NCI-H1930 (cell line): ENCODE measurements around the gene LYPD1.
"Not testable (repeated sequence)": the region's sequence is repeated elsewhere in the genome, so short reads cannot be mapped to it uniquely, and the experiment has no call there.

ENCODE experiments used
- DNase-seq, 2 experiments: peaks; one replicate each; lab custom pipeline; 2025; lab: John Stamatoyannopoulos, UW

Gene LYPD1, protein sequence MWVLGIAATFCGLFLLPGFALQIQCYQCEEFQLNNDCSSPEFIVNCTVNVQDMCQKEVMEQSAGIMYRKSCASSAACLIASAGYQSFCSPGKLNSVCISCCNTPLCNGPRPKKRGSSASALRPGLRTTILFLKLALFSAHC

DNA sequence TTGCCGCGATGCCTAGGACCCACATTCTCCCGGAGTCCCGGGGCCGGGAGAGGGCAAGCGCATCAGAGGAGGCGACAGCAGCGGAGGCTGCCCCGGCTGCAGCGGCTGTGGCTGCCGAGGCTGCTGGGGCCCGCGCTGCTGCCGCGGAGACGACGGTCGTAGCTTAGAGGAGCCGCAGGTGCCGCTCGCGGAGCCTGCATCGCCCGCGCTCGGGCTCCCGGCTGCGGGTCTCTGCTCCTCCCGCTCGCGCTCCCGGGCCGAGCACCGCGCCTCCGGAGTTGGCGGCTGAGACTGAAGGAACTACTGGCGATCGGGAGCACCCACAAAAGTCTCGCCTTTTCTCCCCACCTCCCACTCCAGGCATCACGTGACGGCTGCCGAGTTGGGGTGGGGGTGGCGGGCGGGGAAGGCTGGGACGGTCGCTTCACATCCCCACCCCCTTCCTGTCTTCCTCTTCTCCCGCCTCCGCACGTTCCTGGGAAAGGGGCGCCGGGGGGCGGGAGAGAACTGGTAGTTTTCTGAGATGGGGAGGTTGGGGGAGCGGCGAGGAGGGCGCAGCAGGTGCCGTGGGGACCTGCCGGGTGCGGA lies at the start of gene LYPD1:
Gene LYPD1 (minus strand): TSS at position 298 of the 588 bp plus-strand sequence. CDS start 273 bp downstream, at position 25.
- peak in 1 of 2 experiments; percentile 16 for DNase-seq

DNA sequence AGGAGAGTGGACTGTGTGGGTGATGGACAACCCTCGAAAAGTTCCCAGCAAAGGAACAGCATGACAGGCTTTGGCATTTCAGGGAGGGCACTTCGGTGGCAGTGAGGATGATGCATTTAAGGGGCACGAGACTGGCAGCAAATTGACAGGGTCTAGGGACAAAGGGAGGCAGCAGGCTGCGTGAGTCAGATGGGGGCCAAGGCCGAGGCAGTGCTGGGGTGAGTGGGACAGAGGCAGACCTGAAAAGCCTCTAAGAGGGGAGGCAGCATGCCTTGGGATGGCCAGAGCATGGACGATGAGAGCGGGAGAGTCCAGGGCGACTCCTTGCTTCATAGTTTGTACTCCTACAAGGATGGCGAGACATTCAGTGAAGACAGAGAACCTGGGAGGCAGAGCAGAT lies 49.5 kb upstream of the LYPD1 start:
- DNase-seq: no peak

DNA sequence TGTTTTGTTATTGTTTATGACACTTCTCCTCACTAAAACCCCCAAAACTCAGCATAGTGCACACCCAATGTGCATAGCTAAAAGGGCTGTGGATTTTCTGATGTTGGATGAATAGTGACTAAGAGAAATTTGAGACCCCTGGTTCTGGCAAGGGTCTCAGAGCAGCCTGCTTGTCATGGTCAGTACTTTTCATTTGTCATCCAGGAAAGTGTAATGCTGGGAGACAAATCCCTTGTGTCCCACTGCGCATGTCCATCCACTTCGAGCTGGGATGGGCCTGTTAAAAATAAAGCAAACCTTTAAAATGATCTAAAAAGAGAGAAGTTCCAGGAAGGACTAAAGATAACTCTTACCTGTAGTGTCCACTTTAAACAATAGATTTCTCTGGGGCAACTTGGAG lies 46.9 kb upstream of the LYPD1 start:
- DNase-seq: no peak

DNA sequence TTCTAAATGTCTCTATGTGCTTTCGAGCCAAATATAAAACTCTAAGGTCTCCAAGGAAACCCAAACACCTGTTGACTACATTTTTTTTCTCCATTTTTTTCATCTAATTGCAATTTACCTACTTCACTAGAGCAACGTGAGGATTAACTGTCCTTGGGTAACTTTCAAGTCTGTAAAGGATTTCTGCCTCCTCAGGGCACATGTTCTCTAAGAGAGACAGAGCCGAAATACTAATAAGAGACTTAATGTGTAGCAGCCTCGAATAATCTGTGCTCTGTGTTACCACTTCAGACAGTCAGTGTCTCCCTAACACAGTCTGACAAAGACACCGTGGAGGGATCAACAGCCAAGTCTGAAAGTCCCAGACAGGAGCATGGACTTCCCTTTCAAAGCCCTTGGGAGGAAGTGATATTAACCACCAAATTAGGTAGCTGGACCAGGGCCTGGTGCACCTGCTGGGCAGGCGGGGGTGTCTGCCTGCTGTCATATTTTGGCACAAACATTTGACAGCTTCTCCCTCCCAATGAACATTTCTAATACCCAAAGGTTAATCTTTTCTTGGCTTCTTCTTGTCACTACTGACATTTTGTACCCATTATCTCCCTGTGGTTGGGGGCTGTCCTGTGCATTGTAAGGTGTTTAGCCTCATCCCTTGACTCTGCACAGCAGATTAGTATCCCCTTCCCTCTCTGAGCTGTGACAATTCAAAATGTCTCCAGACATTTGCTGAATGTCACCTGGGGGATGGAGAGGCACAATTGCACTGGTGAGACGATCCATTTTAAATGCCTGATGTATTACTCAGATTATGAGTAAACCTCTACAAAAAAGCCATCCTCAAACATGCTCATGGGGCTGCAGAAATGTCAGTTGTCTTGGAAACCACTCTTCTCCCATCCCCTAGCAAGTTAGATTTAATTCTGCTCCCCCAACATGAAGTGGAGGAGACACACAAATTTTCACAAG lies 45.7 kb upstream of the LYPD1 start:
- no peak for DNase-seq

DNA sequence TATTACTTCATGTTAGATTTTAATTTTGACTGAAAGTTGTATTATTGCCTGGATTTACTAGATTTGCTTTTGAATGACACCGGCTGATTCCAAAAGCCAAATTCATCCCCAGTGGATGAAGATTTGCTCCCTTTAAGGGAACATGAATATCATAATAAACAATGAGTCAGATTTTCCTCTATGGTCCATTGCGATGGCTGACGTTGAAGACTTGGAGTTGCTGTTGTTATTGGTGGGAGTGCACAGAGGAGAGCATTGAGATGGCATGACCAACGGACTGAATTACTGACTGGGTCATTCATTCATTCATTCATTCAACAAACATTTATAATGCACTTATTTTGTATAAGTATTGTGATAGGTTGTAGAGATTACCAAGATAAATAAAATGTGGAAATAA lies 33.4 kb upstream of the LYPD1 start:
- DNase-seq: no peak

DNA sequence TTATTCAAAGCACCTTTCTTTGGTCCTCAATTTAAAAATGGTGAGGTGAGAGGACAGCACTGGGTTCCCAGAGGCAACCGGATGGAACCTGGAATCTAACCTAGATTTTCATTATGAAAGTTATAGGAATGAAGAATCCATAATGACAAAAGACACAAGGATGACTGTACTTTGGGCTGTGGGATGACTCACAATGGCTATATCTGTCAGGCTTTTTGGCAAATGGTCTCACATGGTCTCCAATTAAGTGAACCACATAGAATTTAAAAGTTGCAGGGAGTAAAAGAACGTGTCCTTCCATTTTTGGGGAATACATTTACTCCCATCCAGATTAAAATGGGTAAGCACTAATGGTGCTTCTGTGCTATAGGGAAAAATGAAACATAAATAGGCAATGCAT lies 31.8 kb upstream of the LYPD1 start:
- DNase-seq: no peak

DNA sequence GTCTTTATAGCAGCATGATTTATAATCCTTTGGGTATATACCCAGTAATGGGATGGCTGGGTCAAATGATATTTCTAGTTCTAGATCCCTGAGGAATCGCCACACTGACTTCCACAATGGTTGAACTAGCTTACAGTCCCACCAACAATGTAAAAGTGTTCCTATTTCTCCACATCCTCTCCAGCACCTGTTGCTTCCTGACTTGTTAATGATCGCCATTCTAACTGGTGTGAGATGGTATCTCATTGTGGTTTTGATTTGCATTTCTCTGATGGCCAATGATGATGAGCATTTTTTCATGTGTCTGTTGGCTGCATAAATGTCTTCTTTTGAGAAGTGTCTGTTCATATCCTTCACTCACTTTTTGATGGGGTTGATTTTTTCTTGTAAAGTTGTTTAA lies 29.8 kb upstream of the LYPD1 start:
- DNase-seq: not testable (repeated sequence)

DNA sequence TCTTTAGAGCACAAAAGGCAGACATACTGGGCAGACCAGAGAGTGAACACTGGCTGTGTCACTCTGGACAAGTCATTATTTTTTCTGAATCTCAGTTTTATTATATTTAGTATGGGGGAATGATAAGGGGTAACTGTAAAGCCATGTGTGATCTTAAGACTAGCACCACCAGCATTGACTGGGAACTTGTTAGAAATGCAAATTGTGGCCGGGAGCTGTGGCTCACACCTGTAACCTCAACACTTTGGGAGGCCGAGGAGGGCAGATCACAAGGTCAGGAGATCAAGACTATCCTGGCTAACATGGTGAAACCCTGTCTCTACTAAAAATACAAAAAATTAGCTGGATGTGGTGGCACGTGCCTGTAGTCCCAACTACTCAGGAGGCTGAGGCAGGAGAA lies 28.3 kb upstream of the LYPD1 start:
- not testable (repeated sequence) for DNase-seq

DNA sequence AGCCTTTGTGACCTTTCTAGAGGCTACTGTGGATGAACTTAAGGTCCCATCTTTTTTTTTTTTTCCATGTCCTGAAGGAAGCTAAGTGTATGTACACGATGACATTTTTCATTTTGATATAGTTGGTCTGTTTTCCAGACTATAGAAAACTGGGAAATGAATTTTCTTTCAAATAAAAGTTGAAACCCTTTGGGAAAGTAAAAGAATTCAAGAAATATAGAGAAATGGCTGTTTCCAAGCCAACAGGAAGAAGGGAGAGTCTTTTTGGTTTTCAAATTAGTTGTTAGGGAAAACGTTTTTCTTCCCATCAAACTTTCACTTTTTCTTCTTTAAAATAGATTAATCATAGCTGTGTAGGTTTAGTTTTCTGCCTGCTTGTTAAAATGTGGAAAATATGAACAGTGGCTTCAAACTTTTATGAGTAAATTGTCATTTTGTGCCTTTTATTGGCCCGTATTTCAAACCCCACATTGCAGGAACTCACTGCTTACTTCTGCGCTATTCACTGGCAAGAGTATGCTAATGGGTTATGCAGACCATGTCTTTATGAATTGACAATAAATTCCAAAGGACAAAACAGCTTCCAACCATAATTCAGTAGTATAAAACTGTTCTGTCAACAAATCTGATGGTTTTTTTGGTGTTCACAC lies 27.7 kb upstream of the LYPD1 start:
- no peak for DNase-seq

DNA sequence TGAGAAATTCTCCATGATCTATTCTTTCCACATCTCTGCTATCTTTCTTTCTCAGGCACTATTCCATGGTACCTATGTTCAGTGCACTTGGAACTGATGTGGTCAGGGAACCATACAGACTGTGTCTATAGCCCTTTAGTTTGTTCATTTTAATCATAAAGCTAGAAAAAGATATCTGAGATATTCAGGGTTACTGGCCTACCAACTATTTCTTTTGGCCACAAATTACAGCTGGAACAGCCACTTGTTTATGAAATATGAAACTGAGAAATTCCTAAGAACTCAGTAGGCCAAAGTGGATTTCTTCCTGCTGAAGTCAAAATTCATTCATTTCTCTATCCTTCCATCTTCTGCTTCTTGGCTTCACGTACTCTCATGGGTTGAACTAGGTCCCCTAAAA lies 22.8 kb upstream of the LYPD1 start:
- no peak for DNase-seq

DNA sequence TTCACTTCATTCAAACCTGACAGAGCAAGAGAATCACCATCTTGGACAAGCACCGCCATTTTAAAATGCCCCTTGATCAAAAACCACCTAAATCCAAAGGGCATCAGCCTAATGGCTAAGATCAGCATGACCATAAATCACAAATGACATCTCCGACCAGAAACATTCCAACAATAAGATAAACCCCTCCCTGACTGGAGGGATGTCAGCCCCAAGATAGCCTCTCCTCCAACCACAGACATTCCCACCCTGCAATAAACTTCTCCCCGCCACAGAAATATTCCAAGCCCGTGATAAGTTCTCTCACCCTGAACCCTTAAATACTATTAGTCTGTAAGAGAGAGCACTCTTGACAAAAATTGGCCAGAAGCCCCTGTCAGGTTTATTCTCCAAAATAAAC lies 21.6 kb upstream of the LYPD1 start:
- DNase-seq: no peak

DNA sequence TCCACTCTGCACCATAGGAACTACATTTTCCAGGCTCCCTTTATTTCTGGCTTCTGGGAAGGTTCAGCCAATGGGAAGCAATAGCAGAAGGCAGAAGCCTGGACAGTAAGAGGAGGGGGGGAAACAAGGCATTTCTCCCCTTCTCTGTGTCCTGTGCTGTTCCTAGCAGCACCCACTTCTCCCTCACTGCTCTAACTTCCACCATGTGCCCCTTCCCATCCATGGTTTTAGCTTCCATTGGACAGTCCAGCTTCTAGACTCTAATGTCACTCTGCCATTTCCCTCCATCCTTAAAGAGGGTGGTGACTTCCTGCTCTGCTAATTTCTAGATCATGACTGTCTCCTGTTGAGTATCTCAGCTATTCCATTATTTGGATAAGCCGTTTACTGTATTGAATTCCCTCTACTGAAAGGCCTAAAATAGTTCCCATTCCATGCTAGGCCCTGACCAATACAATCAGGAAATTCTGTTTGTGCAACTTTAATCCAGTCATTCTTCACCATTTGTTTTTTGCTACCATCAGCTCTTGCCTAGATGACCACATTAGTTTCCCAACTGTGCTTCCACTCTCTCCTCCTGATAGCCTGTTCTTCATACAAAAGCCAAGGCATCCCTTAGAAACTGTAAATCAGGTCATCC lies 20.8 kb upstream of the LYPD1 start:
- no peak for DNase-seq

DNA sequence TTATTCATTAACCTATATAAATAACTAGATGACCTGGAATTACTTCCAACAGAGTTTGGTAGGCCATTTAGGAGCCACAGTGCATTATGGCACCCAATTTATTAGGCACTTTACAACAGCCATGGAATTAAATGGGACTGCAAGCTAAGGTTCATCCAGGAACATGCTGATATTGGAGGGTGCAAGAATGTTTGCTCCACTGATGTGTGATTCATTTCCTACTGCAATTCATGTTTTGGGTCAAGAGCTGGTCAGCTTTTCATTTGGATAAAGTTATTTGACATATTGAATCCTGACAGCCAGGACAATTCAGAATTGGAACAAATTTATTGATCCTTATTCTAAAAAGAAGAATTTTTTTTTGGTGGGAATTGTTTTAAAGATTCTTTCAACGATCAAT lies 11.8 kb upstream of the LYPD1 start:
- no peak for DNase-seq

DNA sequence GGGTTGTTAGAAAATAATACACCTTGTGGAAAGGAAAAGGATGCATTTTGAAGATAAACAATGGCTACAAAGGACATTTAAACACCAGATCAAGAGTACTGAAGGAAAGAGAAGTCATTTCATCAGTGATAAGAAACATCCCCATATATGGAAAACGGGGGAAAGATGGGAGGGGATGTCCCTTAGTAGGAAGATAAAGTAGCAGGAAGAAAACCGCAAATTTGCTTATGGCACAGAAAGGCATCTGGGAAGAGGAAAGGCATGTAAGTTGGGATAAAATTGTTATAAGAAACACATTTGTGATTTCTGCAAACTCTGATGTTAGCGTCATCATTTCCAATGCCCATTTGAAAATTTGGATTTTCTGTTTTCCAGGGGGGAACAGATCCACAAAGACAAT lies 10.5 kb upstream of the LYPD1 start:
- DNase-seq: no peak

DNA sequence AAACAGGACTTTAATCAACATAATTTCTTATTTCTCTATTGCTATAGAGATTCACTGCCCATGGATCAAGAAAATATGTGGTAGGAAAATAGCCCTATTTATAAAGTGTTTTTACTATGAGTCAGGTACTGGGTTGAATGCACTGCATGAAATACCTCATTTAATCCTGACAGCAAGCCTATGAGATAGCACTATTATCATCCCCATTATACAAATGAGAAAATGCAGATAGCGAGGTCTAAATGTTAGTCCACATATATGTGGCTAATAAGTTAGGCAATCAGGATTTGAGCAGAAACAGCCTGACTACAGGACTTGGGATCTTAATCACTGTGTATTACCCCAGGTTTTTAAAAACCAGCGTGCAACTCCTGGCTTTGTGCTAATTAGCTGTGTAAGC lies 8.5 kb upstream of the LYPD1 start:
- no peak for DNase-seq

DNA sequence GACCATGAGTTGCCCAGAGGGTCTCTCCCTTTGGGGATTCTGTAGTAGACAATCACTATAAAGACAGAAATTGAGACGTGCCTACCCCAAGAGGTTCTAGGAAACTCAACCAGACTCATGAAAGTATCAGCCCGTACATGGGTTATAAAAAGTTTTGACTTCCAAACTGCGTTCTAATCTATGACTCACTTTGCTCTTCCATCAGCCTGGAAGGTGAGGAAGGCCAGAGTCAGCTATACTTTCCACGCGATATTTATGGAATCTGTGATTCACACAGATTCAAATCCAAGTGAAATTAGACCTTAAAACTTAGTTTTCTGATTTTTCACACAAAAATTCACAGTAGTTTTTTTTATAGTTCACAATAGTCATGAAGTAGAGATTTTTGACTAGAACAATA lies 7.7 kb upstream of the LYPD1 start:
- no peak for DNase-seq

DNA sequence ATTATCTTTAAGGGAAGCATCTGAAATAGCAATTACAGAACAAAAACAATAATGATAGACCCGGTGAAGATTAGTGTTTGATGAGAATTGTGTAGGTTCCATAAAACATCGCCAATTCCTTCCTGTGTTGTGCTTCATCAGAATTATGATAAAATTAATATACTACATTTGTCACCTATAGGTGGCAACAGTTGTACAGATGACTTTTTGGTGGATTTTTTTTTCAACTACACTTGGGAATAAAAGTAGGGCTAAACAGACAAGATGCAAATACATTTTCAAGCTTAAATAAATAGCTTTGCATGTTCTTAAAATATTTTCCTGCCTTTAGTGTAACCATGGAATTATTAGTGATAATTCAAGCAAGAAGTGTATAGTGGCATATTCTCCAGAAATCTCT lies 7.0 kb upstream of the LYPD1 start:
- DNase-seq: no peak

DNA sequence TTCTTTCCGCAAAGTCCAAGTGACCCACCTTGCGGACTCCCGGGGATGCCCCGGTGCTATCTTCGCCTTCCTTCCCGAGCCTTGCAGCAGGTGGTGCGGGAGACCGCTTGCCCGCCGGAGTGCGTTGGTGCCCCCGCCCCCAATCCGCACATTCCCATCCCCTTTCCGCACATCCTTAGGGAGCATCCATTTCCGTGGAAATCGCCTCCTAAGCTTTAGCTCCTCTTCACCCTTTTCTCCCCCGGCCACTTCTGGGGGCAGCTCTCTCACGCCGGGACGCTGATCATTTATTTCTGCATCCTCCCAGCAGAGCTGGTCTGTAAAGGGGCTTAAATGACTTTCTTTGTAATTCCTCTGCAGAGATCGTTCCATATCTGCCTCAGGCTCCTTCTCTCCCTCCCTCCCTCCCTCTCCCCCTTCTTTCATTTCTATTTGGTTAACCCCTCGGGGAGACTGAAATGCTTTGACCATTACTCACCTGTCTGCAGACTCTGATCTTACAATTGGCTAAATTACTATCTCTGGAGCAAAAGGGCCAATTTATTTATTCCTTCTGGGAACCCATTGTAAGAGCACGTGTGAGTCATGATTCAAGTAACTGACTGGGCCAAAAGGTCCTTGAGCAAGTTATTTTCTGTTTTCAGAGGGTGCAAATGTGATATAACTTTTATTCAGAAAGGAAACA lies 1.3 kb upstream of the LYPD1 start:
- DNase-seq: no peak

DNA sequence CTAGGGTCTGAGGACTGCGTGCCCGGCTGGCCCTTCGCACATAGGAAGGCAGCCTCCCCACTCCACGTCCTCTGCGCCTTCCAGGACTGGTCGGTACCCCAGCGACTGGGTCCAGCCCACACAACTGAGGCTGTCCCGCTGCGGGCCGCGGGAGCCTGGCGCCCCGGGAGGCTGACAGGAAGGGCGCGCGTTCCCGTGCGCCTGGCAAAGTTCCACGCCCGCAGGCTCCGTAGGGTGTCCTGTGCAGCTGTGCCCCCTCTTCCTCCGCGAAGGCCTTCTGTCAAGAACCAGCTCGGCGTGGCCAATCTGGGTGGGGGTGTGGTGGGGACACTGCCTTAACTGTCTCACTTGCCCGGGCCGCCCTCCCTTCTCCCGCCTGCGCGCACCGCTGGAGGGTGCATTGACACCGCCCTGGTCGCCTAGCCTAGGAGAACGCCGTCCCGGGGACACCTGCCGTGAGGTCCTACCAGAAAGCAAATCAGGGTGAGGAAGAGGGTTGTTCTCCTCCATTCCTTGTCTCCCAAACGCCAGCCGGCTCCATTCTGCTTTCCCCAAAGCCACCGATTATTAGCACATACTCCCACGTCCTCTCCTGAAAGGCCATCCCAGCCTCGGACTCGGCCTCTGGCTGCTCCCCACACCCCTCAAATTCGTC lies 618 bp upstream of the LYPD1 start:
- DNase-seq: peak in 1 of 2 experiments; percentile 6

DNA sequence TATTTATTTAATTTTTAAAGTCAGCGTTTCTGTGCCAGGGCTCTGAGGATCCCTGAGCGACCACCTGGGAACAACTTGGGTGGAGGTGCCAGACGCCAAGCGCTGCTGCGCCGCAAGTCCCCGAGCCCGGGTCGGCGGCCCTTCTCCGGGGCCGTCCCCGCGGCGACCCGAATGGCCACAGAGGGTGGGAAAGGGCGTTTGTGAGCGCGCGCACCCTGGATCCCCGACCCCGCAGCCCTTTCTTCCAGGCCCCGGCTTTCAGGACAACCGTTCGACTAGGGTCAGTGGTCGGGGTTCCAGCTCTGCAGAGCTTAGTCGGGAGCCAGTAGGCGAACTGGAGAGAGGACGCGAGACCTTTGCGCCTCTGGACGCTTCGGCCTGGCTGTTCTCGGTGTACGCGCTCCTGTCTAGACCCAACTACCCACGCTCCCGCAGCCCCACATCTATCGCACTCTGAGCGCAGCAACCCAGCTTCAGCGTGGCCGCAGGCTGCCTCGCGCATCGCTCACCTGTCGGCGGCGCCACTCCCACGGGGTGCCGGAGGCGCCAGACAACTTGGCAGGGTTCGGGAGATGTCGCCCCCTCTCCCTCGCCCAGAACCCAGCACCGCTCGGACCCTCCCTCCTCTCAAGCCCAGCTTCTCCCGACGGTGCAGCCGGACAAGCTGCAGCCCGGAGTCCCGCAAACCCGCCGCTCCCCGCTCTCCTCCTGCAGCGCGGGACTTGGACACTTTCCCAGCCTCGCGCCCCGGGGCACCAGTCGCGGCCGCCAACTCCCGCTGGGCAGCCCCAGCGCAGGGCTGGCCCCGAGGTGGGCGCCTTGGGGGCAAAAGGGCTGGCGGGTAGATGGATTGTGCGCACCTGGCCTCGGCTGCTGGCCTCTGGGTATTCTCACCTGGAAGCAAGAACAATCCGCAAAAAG lies 758 bp downstream of the LYPD1 start:
- peak; percentile 10 to 43 for DNase-seq
